GM18498 (cell line): ENCODE measurements around the gene MIS18A.
A peak's percentile ranks its signal among the peaks of the same experiment; 100 is the strongest.
"Not testable (repeated sequence)": the region's sequence is repeated elsewhere in the genome, so short reads cannot be mapped to it uniquely, and the experiment has no call there.

Source experiments
- ATAC-seq: cut with Tn5 transposase; IDR thresholded peaks from one replicate; pipeline ENCODE4 v1.9.1; 2021; ENCODE audit warnings: mild to moderate bottlenecking, moderate library complexity; ENCODE audit not compliant: unreplicated experiment

The MIS18A gene, protein sequence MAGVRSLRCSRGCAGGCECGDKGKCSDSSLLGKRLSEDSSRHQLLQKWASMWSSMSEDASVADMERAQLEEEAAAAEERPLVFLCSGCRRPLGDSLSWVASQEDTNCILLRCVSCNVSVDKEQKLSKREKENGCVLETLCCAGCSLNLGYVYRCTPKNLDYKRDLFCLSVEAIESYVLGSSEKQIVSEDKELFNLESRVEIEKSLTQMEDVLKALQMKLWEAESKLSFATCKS

DNA sequence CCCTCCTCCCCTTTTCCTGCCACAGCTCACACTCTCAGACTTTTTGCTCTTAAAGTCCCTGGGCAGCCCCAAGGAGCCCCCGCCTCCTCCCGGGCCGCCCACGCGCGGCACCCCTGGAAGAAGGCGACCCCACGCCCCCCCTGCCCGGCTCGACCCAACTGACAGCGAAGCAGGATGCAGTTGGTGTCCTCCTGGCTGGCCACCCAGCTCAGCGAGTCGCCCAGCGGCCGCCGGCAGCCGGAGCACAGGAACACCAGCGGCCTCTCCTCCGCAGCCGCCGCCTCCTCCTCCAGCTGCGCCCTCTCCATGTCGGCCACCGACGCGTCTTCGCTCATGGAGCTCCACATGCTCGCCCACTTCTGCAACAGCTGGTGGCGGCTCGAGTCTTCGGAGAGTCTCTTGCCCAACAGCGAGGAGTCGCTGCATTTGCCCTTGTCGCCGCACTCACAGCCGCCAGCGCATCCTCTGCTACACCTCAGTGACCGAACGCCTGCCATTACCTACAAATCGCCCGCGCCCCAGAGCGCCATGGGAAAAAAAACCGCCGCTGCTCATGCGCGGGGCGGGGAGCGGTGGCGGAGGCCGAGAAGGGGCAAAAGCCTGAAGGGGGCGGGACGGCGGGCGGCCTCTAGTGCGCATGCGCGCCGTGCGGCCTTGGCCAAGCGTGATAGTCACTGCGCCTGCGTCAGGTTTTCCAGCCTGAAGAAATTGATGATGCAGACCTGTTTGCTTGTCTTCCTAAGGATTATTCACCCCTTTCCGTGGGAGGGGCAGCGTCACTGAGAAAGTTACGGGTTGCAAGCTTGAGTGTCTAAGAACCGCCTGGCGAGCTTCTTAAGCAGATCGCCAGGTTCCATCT lies at the start of gene MIS18A:
Gene MIS18A, minus strand, starts transcription at position 532 of the 859 bp plus-strand sequence. Its CDS starts 35 bp downstream, at position 497.
- ATAC-seq, result peak; percentile 96

DNA sequence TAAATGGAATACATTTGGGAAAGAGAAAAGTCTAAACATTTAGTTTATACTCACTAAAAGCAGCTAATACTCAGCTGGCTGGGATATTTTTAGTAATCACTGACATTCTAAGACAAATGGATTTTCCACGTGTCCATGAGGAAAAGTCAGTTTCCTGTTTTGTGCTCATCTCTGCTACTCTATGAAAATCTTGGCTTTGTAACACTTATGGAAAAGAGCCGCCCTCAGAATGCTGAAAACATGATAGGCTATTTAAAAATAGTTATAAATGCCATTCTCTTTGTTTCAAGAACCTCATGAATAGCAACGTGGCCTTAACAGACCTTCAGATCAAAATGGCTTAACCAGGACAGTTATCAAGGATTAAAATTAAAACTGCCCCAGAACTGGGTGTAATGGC lies 49.7 kb upstream of the MIS18A start:
- ATAC-seq, result no peak

DNA sequence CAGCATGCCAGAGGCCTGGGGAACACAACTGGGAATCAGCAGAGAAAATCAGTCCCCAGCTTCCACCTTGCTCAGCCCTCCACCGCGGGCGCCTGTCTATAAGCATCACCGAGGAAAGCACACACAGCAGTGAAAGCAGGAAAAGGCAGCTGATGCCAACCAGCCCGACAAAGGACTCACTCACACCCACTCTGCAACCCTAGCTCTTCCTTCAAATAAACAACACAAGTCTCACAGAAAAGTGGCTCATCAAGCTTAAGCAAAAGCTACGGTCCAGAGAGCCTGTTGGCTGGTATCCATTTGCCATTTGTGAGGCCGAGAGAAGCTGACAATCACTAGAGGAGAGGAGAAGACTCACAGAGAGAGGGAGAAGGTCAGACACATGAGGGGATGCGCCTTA lies 46.9 kb upstream of the MIS18A start:
- no peak for ATAC-seq

DNA sequence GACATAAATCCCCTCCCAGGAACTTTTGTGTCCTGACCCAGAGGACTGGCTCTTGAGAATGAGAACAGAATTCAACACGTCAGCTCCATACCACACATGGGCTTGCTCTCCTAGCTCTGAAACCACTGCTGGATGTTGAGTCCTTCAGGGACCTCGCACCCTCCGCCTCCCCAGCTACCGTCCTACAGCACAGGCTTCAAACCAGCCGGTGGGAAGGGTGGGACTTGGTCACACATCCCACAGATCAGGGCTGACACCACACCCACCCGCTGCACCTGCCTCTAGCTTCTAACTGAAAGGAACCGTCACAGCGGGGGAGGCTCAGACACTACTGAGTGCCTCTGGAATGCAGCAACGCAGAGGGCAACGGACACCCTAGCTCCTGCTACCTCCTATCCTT lies 43.8 kb upstream of the MIS18A start:
- ATAC-seq, result no peak

GRCh38 chr21:32322103-32322502 lies 43.3 kb upstream of the MIS18A start:
- ATAC-seq, result no peak

GRCh38 chr21:32321480-32321879 lies 42.6 kb upstream of the MIS18A start:
- no peak for ATAC-seq

DNA sequence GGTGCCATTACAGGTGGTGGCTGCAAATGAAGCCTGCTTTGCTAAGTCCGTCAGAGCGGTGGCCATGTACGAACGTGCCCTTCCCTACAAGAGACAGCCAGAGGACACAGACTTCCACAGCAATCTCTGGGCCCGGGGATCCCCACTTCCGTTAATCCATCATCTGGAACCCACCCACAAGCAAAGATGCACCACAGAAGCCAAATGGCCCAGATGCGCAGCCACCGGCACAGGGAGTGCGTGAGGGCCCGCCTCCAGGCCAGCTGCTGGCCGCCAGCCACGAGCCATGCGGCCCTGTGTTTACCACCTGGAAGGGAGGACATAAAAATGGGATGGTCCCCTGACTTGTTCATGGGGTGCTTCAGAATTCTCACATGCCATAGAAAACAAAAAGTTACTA lies 41.9 kb upstream of the MIS18A start:
- no peak for ATAC-seq

DNA sequence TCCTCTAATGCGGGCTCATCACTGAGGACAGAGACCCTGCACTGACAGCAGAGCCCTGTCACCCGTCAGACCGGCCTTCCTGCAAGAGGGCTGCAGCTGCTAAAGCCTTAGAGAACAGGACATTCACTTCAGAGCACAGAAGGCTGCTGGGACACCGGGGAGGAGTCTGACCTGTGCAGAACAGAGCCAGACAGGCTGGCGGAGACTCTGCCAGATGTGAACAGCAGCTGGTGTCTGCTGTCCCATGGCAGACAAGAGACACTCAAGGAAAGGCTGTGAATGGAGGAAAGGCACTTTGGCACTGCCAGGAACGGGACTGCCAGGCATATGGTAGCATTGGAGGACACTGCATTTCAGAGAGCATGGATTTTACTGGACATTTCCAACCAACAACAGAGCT lies 41.2 kb upstream of the MIS18A start:
- ATAC-seq, result no peak

DNA sequence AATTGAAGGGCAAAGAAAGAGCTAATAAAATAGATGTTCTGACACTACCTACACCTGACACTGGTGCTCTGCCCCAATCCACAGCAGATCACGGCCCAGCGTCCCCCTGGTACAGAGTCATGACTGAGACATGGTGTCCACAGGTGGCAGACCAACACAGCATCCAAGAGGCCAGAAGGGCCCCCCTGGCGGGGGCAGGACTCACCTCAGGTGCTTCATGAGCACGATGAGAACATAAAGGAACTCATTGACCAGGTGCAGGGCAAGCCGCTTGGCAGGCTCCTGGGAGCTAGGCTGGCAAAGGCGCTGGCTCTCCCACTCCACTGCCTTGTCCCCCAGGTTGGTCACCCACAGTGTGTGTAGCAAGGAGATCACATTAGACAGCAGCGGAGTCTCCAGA lies 40.2 kb upstream of the MIS18A start:
- no peak for ATAC-seq

DNA sequence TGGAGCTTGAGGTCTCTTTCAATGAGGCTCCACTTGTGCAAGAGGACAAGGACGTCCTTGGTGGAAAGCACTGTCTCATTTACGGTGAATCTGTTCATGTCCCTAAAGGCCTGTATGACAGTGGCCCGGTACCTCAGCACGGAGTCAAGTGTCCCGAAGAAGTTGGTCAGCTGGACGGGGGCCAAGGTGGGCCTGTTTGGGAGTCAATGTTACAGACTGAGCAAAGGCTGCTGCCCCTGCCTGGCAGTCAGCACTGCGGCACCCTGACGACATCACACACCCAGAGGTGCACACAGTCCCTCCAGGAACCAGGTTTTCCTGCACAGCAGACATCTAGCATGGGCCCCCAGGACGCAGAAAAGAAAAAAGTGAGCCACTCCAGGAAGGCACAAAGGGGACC lies 38.9 kb upstream of the MIS18A start:
- ATAC-seq, result no peak

- no peak for ATAC-seq
Measured at GRCh38 chr21:32316361-32317215, 37.7 kb upstream of the MIS18A start.

DNA sequence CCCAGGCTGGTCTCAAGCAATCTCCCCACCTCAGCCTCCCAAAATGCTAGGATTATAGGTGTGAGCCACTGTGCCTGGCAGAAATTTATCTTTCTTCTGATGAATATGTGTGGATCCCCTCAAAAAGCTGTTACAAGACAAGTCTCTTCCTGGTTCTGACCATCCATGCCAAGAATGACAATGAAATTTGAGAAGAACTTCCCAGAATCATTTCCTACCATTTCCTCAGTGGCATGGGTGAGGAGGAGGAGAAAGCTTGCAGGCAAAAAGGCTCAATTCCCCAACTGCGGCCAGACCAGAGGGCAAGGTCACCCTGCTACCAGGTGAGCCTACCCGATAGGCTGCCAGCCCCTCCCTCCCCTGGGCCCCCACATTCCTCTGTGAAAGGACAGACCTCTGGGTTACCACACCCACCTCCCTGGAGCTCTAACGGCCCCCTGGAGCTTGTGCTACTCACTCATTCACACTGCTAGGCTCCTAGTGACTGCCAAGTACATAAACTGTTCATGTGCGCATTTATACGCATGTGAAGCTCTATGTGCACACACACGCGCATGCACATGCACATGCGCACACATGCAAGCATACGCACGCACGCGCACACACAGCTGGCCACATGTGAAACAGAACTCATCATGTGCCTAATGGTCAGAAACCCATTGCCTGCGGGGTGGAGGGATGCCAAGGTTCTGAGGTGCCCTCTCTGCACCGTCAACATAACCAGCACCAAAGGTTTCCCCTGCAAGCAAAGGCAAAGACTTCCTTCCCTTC lies 36.8 kb upstream of the MIS18A start:
- ATAC-seq, result no peak

GRCh38 chr21:32314806-32315205 lies 36.0 kb upstream of the MIS18A start:
- no peak for ATAC-seq

DNA sequence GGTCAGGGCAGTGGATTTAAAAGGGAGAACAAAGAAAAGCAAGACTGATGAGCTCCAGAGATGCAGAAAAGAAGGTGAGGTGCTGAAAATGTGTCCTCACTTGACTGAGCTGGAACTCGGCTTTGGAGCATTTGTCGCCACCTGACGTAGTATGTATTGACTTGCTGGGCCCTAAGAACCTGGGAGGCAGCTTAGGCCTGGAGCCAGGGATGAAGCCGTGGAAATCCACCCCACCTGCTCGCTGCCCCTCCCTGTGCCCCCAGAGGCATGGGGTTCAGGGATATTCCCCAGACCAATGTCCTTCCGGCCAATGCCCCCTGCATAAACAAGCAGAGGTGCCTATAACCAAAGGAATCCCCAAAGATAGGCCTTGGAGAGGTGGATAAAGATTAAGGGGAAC lies 34.1 kb upstream of the MIS18A start:
- ATAC-seq, result no peak

DNA sequence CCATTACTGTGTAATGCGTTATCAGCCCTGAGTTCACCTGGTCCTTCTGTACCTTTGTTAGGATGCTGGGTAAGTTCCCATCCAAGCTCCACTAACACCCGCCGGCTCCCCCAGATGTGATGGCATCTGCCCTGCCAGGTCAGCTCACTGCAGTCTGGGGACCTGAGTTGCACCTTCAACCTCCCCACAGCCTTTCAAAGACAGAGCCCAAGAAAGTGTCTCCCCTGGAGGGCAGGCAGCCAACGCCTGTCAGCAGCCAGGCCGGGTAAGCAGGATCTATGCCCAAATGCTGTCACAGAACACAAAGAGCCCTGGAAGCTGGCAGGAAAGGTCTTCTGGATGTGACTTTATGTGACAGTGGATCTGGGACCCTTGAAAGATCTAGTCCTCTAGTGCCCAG lies 33.5 kb upstream of the MIS18A start:
- ATAC-seq, result no peak

DNA sequence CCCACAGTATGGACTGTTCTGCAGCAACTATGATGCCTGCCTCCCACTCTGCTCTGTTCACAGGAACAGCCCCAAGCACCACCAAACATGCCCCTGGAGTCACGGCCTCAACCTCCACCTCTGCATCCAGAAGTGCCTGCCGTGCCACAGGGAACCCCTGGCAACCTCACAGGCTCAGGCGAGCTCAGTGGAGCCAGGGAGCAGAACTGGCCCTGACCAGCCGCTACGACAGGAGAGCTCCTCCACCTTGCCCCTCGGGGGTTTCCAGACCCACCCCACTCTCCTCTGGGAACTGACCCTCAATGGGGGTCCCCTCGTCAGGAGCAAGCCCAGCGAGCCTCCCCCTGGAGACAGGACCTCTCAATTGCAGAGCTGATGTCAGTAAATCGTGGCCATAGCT lies 32.8 kb upstream of the MIS18A start:
- ATAC-seq, result no peak

GRCh38 chr21:32310976-32311375 lies 32.1 kb upstream of the MIS18A start:
- not testable (repeated sequence) for ATAC-seq

DNA sequence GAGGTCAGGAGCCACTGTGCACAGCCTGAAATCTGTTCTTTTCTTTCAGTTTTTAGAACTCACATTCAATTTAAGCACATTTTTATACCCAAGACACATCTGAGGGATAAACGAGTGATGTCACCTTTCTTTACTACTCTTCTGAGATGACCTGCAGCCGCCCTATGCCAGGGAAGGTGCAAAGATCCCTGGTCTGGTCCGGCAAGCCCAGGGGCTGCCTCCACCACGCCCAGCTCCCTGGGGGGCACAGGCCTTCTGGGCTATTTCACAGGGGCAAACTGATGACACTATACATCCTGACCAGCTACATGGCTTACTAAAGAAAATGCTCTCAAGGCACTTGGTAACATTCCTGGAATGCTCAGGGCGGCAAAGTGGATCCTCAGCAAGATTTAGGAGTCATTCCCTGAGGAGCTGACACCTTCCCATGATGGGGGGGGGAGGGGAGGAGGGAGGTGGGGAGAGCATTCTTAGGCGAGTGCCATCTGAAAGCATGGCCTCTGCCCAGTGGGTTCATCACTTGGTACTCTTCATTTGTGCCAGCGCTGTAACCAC lies 31.1 kb upstream of the MIS18A start:
- no peak for ATAC-seq

DNA sequence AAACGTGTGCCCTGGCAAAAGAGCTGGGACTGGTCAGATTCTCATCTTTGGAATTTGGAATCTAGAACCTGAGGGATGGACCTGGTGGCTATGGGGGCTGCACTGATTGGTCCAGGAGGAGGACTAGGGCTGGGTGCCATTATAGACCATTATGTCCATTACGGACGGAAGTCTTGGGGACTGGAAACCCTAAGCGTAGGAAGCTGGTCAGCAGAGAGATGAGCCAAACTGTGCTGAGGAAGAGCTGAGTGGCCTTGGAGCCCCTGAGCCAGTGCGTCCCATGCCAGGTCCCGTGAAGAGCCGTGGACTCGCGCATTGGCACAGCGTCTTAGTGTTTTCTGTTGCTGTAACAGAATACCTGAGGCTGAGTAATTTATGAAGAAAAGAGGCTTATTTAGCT lies 29.8 kb upstream of the MIS18A start:
- no peak for ATAC-seq

DNA sequence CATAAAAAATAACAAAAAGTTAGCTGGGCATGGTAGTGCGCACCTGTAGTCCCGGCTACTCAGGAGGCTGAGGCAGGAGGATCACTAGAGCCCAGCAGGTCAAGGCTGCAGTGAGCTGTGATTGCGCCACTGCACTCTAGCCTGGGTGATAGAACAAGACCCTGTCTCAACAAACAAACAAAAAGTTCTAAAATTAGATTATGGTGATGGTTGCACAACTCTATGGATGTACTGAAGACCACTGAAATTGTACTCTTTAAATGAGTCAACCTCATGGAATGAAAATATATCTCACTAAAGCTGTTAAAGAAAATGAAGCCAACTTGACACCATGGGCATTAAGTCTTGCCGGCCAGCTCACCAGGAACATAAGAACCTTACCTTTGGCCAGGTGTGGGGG lies 28.9 kb upstream of the MIS18A start:
- ATAC-seq, result no peak
